ENCODE data around the gene PAPOLA. TPM values are rescaled to one million over a fixed set of nuclear protein-coding genes. Genes with fewer than 3 reads are reported as not detected.

The PAPOLA gene
- total and polyA plus RNA-seq, 2 experiments from 2014 or later = 198 to 237 TPM

- no peak overlapping the region for H3K4me3 ChIP-seq
- no peaks in the 10 kb centered on the region for H3F3A ChIP-seq (replicated peaks; ENCODE audit: low read depth)
- no peaks in the 10 kb centered on the region for H3K27me3 ChIP-seq (ENCODE audit: insufficient read depth)
- H3K36me3 ChIP-seq (ENCODE audit: insufficient read depth) = no peaks in the 10 kb centered on the region
- no peaks in the 10 kb centered on the region for H3K9me3 Mint-ChIP-seq
- H3K27me3 Mint-ChIP-seq (ENCODE audit: insufficient read depth, low read depth, poor library complexity) = peaks cover 2% of the 10 kb centered on the region
- no peak for TF ChIP-seq CREB1 (CRISPR knock-in tag; IDR thresholded peaks at IDR 0.05; ENCODE audit: low read depth)
- TF ChIP-seq ZNF462 (CRISPR knock-in tag; IDR thresholded peaks at IDR 0.05) = no peak
- no peak for TF ChIP-seq REST (IDR thresholded peaks at IDR 0.05; ENCODE audit: unreplicated experiment)
- TF ChIP-seq ETS1 (IDR thresholded peaks at IDR 0.05) = no peak
- TF ChIP-seq NANOG (IDR thresholded peaks at IDR 0.05; ENCODE audit: borderline replicate concordance) = no peak
- peak overlapping the region; percentile 31 for H3K27ac Mint-ChIP-seq
- no peak for ATAC-seq
- no peak overlapping the region for H2AFZ ChIP-seq
- H3K4me1 ChIP-seq (ENCODE audit: insufficient read depth) = peaks cover 62% of the 10 kb centered on the region
- H3K36me3 Mint-ChIP-seq (ENCODE audit: low read depth) = no peaks in the 10 kb centered on the region
- peaks cover 72% of the 10 kb centered on the region for H3K4me1 Mint-ChIP-seq
- H3K4me3 Mint-ChIP-seq = no peak overlapping the region
- DNase-seq (ENCODE audit: low spot score) = no peak
- peak overlapping the region; percentile 28 for H3K27ac ChIP-seq (ENCODE audit: low read depth)
- H4K20me1 ChIP-seq (replicated peaks; ENCODE audit: insufficient read depth) = peaks cover 71% of the 10 kb centered on the region
- peaks cover 100% of the 10 kb centered on the region for H3K79me2 ChIP-seq (replicated peaks; ENCODE audit: insufficient read depth)
- H3K4me2 ChIP-seq = peak overlapping the region; percentile 11; the same call in 1 of the 2 replicates
- no peaks in the 10 kb centered on the region for H3K9me2 ChIP-seq (ENCODE audit: insufficient read depth)
Observed at GRCh38 chr14:96511667-96512066, 9.5 kb downstream of the PAPOLA start.

Measured in GM23338 (cell line).